Measurements from ENCODE around the gene AMOT.

Gene AMOT

DNA sequence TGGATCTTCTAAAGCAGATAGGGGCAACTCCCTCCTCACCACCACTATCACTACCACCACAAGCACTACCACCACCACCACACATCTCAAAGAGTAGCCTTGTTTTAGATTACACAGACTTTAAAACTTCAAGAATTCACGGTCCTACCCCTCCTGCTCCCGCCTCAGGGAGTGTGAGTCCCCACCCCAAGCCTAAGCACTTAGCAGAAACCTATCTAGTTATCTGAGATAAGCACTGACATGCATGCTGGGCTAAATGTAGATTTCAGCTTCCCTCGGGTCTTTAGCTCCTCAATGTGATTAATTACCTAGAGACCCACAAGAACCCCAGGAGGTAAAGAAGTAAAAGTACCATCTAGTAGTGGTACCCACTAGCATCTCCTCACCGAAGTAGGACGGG, 775 bp downstream of the AMOT start:
- DNase-seq = no peak

- no peak for DNase-seq
These were observed 3.1 kb downstream of the AMOT start for GRCh38 chrX:112837531-112837930.

- no peak for DNase-seq
These were observed 5.6 kb downstream of the AMOT start for GRCh38 chrX:112835019-112835418.

- DNase-seq = no peak
These were observed 6.4 kb downstream of the AMOT start for GRCh38 chrX:112834031-112834845.

DNA sequence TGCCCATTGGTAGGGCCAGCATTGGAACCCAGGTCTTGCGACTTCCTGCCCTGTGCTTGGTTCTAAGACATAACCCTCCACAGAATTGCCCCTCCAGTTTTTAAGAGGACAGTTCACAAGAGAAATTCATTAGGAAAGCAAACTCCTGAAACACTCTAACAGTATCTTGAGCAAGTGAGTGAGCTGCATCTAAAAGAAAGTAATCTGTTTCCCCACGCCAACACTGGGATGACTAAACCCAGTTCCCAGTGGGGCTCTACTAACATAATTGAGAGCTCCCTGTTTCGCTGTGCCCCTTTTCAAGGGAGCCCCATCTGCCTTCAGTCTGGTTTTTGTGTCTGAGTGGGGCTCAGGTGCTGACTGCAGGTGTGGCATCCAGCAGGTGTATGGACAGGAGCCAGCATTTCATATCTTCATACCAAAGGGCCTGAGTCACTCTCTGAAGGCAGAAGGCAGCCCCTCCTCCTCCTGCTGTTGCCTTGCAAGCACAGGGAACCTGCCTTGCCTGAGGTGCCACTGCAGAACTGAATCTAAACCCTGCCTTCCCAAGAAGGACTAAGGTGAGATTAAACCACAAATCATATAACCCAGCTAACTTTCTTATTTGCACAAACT, 8.0 kb downstream of the AMOT start:
- no peak for DNase-seq

GRCh38 chrX:112830540-112830939, 10.1 kb downstream of the AMOT start:
- DNase-seq = no peak

DNA sequence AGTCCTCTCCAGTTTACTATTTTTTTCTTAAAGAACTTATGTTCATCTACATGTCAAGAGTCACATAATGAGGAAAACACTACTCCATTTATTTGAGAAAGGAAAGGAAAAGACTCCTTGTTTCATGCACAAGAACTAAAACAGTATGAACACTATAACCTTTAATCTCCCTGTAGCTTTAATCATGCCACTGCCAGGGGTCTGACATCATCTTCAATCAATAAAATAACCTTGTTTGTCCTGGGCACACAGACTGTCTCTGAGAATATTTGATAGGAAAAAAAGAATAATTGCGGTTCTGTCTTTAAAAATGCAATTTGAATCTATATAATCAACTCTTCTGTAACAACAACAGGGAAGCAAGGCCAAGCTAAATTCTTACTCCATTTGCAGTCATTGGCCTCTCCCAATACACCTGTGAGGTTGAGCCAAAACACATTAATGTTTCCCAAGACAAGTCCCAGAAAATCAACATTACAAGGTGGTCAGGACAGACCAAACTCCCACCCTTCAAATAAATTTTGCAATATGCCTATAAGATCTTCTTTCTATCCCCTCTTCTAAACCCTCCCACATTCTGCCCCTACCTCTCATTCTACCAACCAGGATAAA, 13.2 kb downstream of the AMOT start:
- no peak for DNase-seq

DNA sequence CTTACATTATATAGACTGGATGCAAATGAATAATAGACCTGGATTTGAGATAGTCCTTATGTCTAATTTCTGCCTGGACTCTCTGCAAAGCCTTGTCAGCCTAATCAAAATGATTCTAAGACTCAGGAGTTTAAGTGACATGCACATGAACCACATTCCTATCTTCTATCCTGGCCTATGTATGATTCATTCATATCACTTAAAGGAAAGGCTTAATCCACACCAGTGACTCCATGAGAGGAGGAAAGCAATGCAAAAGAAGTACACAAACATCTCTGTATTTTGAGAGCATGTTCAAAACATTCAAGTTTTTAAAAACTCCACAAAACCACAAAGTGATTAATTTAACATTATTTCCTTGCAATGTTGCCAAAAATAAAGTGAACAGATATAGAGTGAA, 14.6 kb downstream of the AMOT start:
- no peak for DNase-seq

GRCh38 chrX:112822892-112823291, 17.7 kb downstream of the AMOT start:
- DNase-seq = no peak

- no peak for DNase-seq
These were observed 20.0 kb downstream of the AMOT start for GRCh38 chrX:112820364-112821268.

DNA sequence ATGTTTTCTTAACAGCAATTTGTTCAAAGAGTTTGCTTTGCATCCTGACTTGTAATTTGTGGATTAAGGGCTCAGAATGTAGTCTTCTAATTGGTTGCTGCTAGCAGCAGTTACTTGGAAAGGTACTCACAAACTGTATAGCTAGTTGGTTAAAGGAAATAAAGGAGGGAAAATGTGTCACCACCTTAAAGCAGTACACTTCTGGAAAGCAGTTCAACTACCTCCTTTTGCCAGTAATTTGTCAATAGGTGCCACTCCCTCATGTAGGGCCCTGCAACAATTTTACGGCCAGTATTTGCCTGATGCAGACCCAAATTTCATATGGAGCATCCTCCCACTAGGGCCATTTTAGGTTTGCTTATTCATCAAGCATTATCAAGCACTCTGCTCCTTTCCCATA, 20.8 kb downstream of the AMOT start:
- no peak for DNase-seq

- no peak for DNase-seq
These were observed 21.5 kb downstream of the AMOT start for GRCh38 chrX:112819008-112819640.

DNA sequence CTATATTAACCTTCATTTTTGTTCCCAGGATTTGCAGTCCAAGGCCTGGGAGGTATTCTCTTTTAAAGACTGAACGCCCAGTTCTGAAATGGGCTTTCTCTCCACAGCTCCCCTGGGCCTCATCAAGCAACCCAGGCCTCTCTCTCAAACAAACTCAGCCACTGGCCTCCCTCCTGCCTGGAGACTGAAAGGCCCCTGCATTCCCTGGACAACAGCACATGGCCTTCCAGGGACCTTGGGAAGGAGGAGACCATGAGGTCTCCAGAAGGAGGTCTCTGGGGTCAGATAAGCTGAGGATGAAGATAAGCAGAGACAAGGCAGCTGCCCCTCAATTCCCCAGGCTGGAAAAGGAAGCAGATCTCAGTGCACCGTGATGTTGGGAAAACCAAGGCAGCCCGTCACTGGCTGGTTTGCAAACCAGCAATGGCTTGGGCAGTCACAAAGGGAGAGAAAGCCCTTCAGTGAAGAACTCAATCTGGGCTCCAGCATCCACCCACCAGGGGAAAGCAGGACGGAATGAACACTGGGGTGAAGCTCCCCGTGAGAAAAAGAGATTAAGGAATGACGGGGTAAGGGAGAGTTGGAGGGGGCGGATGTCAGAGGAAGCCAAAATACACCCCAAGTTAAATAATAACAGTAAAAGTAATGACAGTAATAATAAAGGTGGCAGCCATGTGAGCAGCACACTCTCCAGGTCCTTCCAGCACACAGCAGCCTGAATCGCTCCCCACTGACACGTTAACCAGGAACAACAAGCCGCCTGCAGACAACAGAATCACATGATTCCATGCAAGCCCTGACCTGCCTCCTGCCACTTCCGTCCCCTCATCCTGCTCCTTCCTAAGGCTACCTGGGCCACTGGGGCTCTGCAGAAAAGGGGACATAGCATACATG, 22.3 kb downstream of the AMOT start:
- no peak for DNase-seq

DNA sequence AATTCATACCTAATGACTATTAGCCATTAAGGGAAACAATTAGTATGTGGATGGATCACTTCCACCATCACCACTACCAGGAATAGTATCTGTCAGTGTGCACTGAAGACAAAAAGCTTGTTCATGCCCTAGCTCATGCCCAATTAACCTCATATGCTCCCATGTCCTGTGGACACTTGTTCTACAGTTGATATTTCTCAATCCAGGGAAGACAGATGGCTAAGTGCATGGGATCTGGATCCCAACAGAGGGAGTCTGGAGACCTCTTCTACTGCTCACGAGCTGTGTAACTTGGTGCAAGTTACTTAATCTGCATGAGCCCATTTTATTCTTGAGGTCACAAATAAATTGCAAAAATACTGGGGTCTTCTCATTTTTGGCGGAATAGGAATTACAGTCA, 23.7 kb downstream of the AMOT start:
- no peak for DNase-seq

- DNase-seq = no peak
These were observed 26.1 kb downstream of the AMOT start for GRCh38 chrX:112814496-112814895.

- DNase-seq = no peak
These were observed 27.9 kb downstream of the AMOT start for GRCh38 chrX:112812741-112813140.

GRCh38 chrX:112808651-112809195, 31.9 kb downstream of the AMOT start:
- DNase-seq = no peak

DNA sequence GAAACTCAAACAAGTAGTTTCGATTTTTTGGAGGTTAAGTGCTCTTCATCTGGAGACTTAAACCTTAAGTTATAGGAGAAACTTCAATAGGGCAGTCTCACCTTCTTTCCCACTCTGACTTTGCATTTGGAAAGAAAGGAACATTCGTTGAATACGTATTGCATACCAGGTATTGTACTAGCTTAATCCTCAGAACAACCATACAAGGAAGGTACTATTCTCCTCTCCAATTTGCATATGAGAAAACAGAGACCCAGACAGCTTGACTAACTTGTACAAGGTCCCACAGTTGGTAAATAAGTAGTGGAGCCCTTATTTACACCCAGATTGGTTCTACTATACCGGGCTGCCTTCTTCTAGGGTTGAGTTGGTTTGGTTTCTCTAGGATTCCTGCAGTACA, 32.6 kb downstream of the AMOT start:
- DNase-seq = no peak

GRCh38 chrX:112803060-112803459, 37.6 kb downstream of the AMOT start:
- DNase-seq = no peak

- DNase-seq = no peak
These were observed 38.1 kb downstream of the AMOT start for GRCh38 chrX:112802541-112802940.

All from midbrain (tissue), 1 donor.